HG03442 (cell line): ENCODE results near the gene NPM3.

ENCODE experiments used
- ATAC-seq: cut with Tn5 transposase; IDR thresholded peaks from one replicate; pipeline ENCODE4 v1.9.1; 2021; ENCODE audit warnings: mild to moderate bottlenecking, moderate library complexity; ENCODE audit not compliant: unreplicated experiment

NPM3 gene

GRCh38 chr10:101782811-101783735 lies at the start of gene NPM3:
Gene NPM3, minus strand, starts transcription at chr10:101783446. Its CDS starts 56 bp downstream, at chr10:101783390.
- ATAC-seq, result no peak

GRCh38 chr10:101832325-101832771 lies 49.1 kb upstream of the NPM3 start:
- ATAC-seq, result no peak

- peak; percentile 2 for ATAC-seq
These were observed 48.0 kb upstream of the NPM3 start for GRCh38 chr10:101831169-101831811.

GRCh38 chr10:101830322-101831168 lies 47.3 kb upstream of the NPM3 start:
- peak; percentile 63 for ATAC-seq

GRCh38 chr10:101829561-101830315 lies 46.5 kb upstream of the NPM3 start:
- peak; percentile 7 for ATAC-seq

- ATAC-seq, result no peak
These were observed 45.7 kb upstream of the NPM3 start for GRCh38 chr10:101828766-101829551.

GRCh38 chr10:101827919-101828600 lies 44.8 kb upstream of the NPM3 start:
- ATAC-seq, result no peak

- no peak for ATAC-seq
These were observed 43.7 kb upstream of the NPM3 start for GRCh38 chr10:101826852-101827434.

GRCh38 chr10:101824736-101825135 lies 41.5 kb upstream of the NPM3 start:
- ATAC-seq, result no peak

- ATAC-seq, result peak; percentile 14
These were observed 35.8 kb upstream of the NPM3 start for GRCh38 chr10:101818872-101819633.

- peak; percentile 85 for ATAC-seq
These were observed 35.0 kb upstream of the NPM3 start, which contains the start of gene OGA for GRCh38 chr10:101818119-101818871. Gene OGA, minus strand, starts transcription at chr10:101818444. Its CDS starts 422 bp downstream, at chr10:101818022.

GRCh38 chr10:101817337-101818118 lies 34.3 kb upstream of the NPM3 start:
- ATAC-seq, result no peak

GRCh38 chr10:101816913-101817336 lies 33.7 kb upstream of the NPM3 start:
- ATAC-seq, result no peak

- no peak for ATAC-seq
These were observed 33.1 kb upstream of the NPM3 start for GRCh38 chr10:101816376-101816775.

GRCh38 chr10:101814466-101815071 lies 31.3 kb upstream of the NPM3 start:
- no peak for ATAC-seq

GRCh38 chr10:101812606-101813005 lies 29.4 kb upstream of the NPM3 start:
- ATAC-seq, result no peak
